Measurements from ENCODE around the gene STAT1. TPM values are rescaled to one million over a fixed set of nuclear protein-coding genes. Genes with fewer than 3 reads are reported as not detected.
"Not testable (repeated sequence)": the region's sequence is repeated elsewhere in the genome, so short reads cannot be mapped to it uniquely, and the experiment has no call there.

STAT1 gene
- polyA plus RNA-seq, 3 donors from 2014 or later = 79.4 to 121 (median 99.4) TPM

- no peak for DNase-seq
- Mint-ChIP-seq H3K4me3 (no peak overlapping the region), H3K4me1 (peaks cover 13 to 31% of the 10 kb centered on the region in 2 donors), H3K9me3 (no peaks in the 10 kb centered on the region), H3K36me3 (peaks cover 57 to 84% (median 68%) of the 10 kb centered on the region in 3 donors), H3K27ac (peak overlapping the region in 5 of 6 donors; percentile 29 to 65 (median 46)), H3K27me3 (ENCODE audit: low read depth in 3 of 3) (peaks cover 0 to 8% (median 0%) of the 10 kb centered on the region in 3 donors)
Observed at GRCh38 chr2:190996947-190997346, 17.0 kb downstream of the STAT1 start.

DNA sequence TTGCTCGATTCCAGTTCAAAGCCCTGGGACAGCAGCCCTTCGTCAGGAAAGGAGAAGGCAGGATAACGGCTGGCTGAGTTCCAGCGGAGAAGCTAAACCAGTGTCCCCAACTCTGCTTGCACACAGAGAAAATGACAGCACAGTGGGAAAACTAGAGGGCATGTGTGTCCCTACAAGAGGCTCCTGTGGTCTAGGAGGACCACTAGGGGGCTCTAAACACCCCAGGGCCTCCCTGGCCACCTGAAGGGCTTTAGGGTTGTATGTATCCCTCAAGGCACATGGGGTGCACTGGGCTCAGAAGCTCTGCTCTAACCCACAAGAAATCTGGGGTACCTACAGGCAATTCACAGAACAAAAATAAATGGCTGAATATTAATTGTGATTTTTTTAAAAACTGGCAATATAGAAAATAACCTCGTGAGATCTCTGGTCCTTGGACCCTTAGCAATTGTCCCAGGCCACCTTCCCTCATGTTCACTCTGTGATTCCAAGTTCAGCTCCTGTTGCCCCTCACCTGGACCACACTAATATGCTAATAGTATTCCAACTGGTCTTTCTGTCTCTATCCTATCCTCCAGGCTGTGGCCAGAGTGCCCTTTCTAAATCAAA, 17.5 kb downstream of the STAT1 start:
- Mint-ChIP-seq H3K36me3 (peaks cover 57 to 82% (median 69%) of the 10 kb centered on the region in 3 donors), H3K4me1 (peaks cover 13 to 30% of the 10 kb centered on the region in 2 donors), H3K27ac (peak overlapping the region in 5 of 6 donors; percentile 4 to 55 (median 34)), H3K27me3 (ENCODE audit: low read depth in 3 of 3) (peaks cover 0 to 8% (median 0%) of the 10 kb centered on the region in 3 donors), H3K4me3 (no peak overlapping the region), H3K9me3 (no peaks in the 10 kb centered on the region)
- DNase-seq = peak in 2 of 3 donors; percentile 43 to 49

- Mint-ChIP-seq H3K27ac (peak overlapping the region in 5 of 6 donors; percentile 6 to 66 (median 34)), H3K4me1 (peaks cover 13 to 25% of the 10 kb centered on the region in 2 donors), H3K36me3 (peaks cover 57 to 81% (median 62%) of the 10 kb centered on the region in 3 donors)
- not testable (repeated sequence) for DNase-seq; H3K9me3 Mint-ChIP-seq; H3K27me3 Mint-ChIP-seq (ENCODE audit: low read depth in 3 of 3); H3K4me3 Mint-ChIP-seq
Observed at GRCh38 chr2:190995315-190995714, 18.7 kb downstream of the STAT1 start.

DNA sequence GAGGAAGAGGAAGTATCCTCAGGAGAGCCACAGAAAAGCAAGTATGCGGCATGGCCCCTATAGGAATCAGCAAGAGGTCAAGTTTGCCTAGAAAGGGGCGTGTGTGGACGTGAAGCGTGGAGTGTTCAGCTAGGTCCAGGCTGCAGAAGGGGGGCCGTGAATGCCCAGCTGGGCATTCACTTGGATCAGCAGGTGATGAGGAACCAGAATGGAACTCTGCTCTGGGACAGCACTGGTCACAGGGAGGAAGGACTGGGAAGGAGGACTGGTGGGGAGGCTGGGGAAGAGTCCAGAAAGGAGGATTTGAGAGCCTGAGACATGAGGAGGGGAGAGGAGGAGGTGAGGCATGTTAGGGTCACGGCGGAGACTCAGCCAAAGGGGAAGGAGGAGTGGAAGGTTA, 19.8 kb downstream of the STAT1 start:
- peak overlapping the region in 3 of 6 donors; percentile 10 to 72 (median 12) for H3K27ac Mint-ChIP-seq
- peaks cover 0 to 6% (median 0%) of the 10 kb centered on the region in 3 donors for H3K27me3 Mint-ChIP-seq (ENCODE audit: low read depth in 3 of 3)
- H3K4me1 Mint-ChIP-seq = peaks cover 9 to 17% of the 10 kb centered on the region in 2 donors
- no peaks in the 10 kb centered on the region for H3K9me3 Mint-ChIP-seq
- peaks cover 46 to 78% (median 60%) of the 10 kb centered on the region in 3 donors for H3K36me3 Mint-ChIP-seq
- no peak overlapping the region for H3K4me3 Mint-ChIP-seq
- no peak for DNase-seq

GRCh38 chr2:190993292-190993643, 20.7 kb downstream of the STAT1 start:
- Mint-ChIP-seq H3K4me3 (no peak overlapping the region), H3K4me1 (peaks cover 9 to 12% of the 10 kb centered on the region in 2 donors), H3K36me3 (peaks cover 43 to 81% (median 57%) of the 10 kb centered on the region in 3 donors), H3K27me3 (ENCODE audit: low read depth in 3 of 3) (peaks cover 0 to 6% (median 0%) of the 10 kb centered on the region in 3 donors), H3K27ac (peak overlapping the region in 1 of 6 donors; percentile 20), H3K9me3 (no peaks in the 10 kb centered on the region)
- no peak for DNase-seq

GRCh38 chr2:190990132-190990531, 23.8 kb downstream of the STAT1 start:
- H3K27ac Mint-ChIP-seq = peak overlapping the region in 1 of 6 donors; percentile 7
- peaks cover 4 to 9% of the 10 kb centered on the region in 2 donors for H3K4me1 Mint-ChIP-seq
- H3K27me3 Mint-ChIP-seq (ENCODE audit: low read depth in 3 of 3) = peaks cover 0 to 9% (median 2%) of the 10 kb centered on the region in 3 donors
- H3K36me3 Mint-ChIP-seq = peaks cover 26 to 75% (median 30%) of the 10 kb centered on the region in 3 donors
- DNase-seq = no peak
- no peaks in the 10 kb centered on the region for H3K9me3 Mint-ChIP-seq
- H3K4me3 Mint-ChIP-seq = no peak overlapping the region

DNA sequence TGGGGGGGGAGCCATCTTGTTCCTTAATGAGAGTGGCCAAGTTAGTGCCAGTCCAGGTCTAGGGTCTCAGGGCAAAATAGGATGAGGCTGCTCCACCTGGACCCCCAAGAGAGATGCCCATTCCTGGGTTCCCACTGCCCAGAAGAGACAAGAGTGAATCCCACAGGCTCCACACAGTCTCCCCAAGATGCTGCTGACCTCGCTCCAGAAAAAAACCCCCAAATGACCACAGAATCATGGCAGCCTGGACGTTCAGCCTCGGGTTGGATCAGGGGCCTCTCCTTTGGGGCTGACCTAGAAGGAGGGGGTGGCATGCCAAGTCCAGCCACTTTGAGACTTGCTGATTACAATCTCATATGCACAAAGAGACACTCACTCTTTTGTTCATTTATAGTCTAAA, 25.1 kb downstream of the STAT1 start:
- Mint-ChIP-seq H3K4me1 (peaks cover 8 to 9% of the 10 kb centered on the region in 2 donors), H3K4me3 (no peak overlapping the region), H3K27me3 (ENCODE audit: low read depth in 3 of 3) (peaks cover 0 to 4% (median 2%) of the 10 kb centered on the region in 3 donors), H3K27ac (no peak overlapping the region), H3K9me3 (no peaks in the 10 kb centered on the region), H3K36me3 (peaks cover 26 to 77% (median 31%) of the 10 kb centered on the region in 3 donors)
- DNase-seq = no peak

DNA sequence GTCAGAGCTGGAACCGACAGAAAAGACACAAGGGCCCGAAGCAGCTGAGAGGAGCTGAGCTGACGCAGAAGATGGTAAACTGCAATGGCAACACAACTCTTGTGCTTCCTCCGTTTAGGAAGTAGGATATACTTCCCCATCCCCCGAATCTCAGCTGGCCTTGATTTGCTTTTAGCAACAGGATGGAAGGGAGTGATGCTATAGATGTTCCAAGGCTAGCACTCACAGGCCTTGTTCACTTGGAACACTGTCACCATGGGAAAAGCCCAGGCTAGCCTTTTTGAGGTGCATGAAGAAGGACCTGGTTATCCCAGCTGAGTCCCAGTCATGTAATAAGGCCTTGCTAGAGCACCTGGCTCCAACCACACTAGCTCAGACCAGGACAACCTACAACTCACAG, 26.0 kb downstream of the STAT1 start:
- Mint-ChIP-seq H3K4me1 (peaks cover 5 to 9% of the 10 kb centered on the region in 2 donors), H3K4me3 (no peak overlapping the region)

GRCh38 chr2:190987116-190987515, 26.9 kb downstream of the STAT1 start:
- H3K4me3 Mint-ChIP-seq = no peak overlapping the region
- H3K27ac Mint-ChIP-seq = peak overlapping the region in 3 of 6 donors; percentile 14 to 57 (median 26)
- peaks cover 5 to 13% of the 10 kb centered on the region in 2 donors for H3K4me1 Mint-ChIP-seq
- H3K9me3 Mint-ChIP-seq = no peaks in the 10 kb centered on the region
- DNase-seq = no peak
- H3K36me3 Mint-ChIP-seq = peaks cover 26 to 82% (median 31%) of the 10 kb centered on the region in 3 donors
- peaks cover 0 to 3% (median 2%) of the 10 kb centered on the region in 3 donors for H3K27me3 Mint-ChIP-seq (ENCODE audit: low read depth in 3 of 3)

More for the DNA sequence above, 26.0 kb downstream of the STAT1 start:
- Mint-ChIP-seq H3K27me3 (ENCODE audit: low read depth in 3 of 3) (peaks cover 0 to 3% (median 2%) of the 10 kb centered on the region in 3 donors), H3K36me3 (peaks cover 23 to 75% (median 24%) of the 10 kb centered on the region in 3 donors), H3K9me3 (no peaks in the 10 kb centered on the region), H3K27ac (peak overlapping the region in 2 of 6 donors; percentile 57 to 69)
- no peak for DNase-seq

- Mint-ChIP-seq H3K4me3 (no peak overlapping the region), H3K9me3 (no peaks in the 10 kb centered on the region), H3K27ac (peak overlapping the region in 1 of 6 donors; percentile 13), H3K4me1 (peaks cover 5 to 15% of the 10 kb centered on the region in 2 donors), H3K36me3 (peaks cover 32 to 85% (median 34%) of the 10 kb centered on the region in 3 donors), H3K27me3 (ENCODE audit: low read depth in 3 of 3) (peaks cover 0 to 3% (median 2%) of the 10 kb centered on the region in 3 donors)
- DNase-seq = no peak
Observed at GRCh38 chr2:190986221-190986953, 27.6 kb downstream of the STAT1 start.

GRCh38 chr2:190984595-190984994, 29.4 kb downstream of the STAT1 start:
- DNase-seq = no peak
- H3K4me1 Mint-ChIP-seq = peaks cover 5 to 21% of the 10 kb centered on the region in 2 donors
- H3K27ac Mint-ChIP-seq = peak overlapping the region in 2 of 6 donors; percentile 25 to 51
- peaks cover 0 to 5% (median 4%) of the 10 kb centered on the region in 3 donors for H3K27me3 Mint-ChIP-seq (ENCODE audit: low read depth in 3 of 3)
- no peaks in the 10 kb centered on the region for H3K9me3 Mint-ChIP-seq
- no peak overlapping the region for H3K4me3 Mint-ChIP-seq
- peaks cover 38 to 86% (median 45%) of the 10 kb centered on the region in 3 donors for H3K36me3 Mint-ChIP-seq

DNA sequence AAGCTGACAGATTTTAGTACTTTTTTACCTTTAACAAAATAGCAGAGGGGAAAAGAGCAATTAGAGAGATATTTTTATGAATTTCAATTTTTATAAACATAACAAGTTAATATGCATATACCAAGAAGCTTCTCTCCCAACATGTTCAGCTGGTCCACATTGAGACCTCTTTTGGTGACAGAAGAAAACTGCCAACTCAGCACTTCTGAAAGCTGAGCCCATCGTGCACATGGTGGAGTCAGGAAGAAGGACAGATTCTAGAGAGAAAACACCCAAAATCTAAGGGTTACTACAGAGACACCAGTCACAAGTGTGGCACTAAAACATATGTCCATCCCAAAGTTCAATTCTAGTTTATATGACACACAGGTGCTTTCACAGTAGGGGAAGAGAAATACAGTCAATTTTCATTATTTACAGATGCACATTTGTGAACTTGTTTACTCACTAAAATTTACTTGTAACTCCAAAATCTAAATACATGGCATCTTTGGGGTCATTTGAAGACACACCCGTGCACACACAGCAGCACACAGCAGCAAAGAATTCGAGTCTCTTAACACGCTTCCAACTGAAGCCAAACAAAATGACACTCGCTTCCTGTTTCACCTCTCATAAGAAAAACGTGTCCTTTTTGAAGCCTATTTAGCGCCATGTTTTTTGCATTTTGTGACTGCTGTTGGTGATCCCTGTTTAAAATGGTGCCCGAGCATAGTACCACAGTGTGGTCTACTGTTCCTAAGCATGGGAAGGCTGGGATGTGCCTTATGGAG, 31.5 kb downstream of the STAT1 start:
- no peak for DNase-seq
- Mint-ChIP-seq H3K4me1 (peaks cover 5 to 17% of the 10 kb centered on the region in 2 donors), H3K9me3 (no peaks in the 10 kb centered on the region), H3K27me3 (ENCODE audit: low read depth in 3 of 3) (peaks cover 0 to 4% (median 3%) of the 10 kb centered on the region in 3 donors), H3K4me3 (no peak overlapping the region), H3K27ac (peak overlapping the region in 3 of 6 donors; percentile 26 to 47 (median 30)), H3K36me3 (peaks cover 55 to 90% (median 56%) of the 10 kb centered on the region in 3 donors)

DNA sequence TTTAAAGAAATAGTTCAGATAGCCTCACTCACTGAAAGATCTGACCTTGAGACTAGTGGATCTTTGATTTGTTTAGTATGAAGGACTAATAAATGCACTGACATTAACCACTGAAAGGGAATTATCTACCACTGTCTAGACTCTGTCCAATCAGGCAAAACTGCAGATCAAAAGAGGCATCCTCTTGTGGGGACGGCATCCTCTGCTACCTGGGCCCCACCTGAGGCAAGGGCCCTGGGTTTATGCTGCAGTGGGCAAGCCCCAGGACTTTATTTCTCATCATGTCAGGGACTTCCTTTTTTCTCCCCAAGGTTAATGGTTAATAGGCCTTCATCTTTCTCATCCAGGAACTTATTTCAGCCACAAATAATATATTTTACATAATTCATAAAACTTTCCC, 32.2 kb downstream of the STAT1 start:
- peaks cover 5 to 12% of the 10 kb centered on the region in 2 donors for H3K4me1 Mint-ChIP-seq
- H3K27ac Mint-ChIP-seq = peak overlapping the region in 1 of 6 donors; percentile 30
- no peaks in the 10 kb centered on the region for H3K9me3 Mint-ChIP-seq
- peaks cover 0 to 4% (median 3%) of the 10 kb centered on the region in 3 donors for H3K27me3 Mint-ChIP-seq (ENCODE audit: low read depth in 3 of 3)
- H3K4me3 Mint-ChIP-seq = no peak overlapping the region
- no peak for DNase-seq
- H3K36me3 Mint-ChIP-seq = peaks cover 53 to 87% (median 56%) of the 10 kb centered on the region in 3 donors

Measured in immature natural killer cell (primary cell).